Gastrocnemius medialis (tissue), 4 donors: ENCODE data around the gene TRHDE. TPM values are rescaled to one million over a fixed set of nuclear protein-coding genes. Genes with fewer than 3 reads are reported as not detected.

Experiments used
- ATAC-seq, 2 donors: fragments of 150-250 bp; one replicate each; pipeline ENCODE4 v1.9.1; 2016
- DNase-seq, 2 donors: peaks; one replicate each; pipeline ENCODE4 v3.0.0-alpha.2; 2019
- H3K27ac ChIP-seq, 4 donors: fragments of 200-600 bp; sonication (generic); 1 replicate in 1 of 4; 2 replicates in 3 of 4; pipeline ENCODE4 v1.5.1; 2016 to 2018; ENCODE audit warnings: mild to moderate bottlenecking in 2 of 4, moderate library complexity in 1 of 4
- H3K27me3 ChIP-seq, 3 donors: fragments of 200-600 bp; sonication (generic) in 2 of 3; 1 replicate in 1 of 3; 2 replicates in 2 of 3; pipeline versions ENCODE4 v1.5.1 to v1.6.0; 2016 to 2019; ENCODE audit warnings: mild to moderate bottlenecking in 1 of 3, moderate library complexity in 1 of 3
- H3K36me3 ChIP-seq, 2 donors: fragments of 200-600 bp; sonication (generic) in 1 of 2; one replicate each; pipeline ENCODE4 v1.5.1; 2017 to 2018
- H3K4me1 ChIP-seq, 2 donors: fragments of 200-600 bp; sonication (generic) in 1 of 2; one replicate each; pipeline ENCODE4 v1.5.1; 2016 to 2017; ENCODE audit warnings: mild to moderate bottlenecking in 2 of 2
- H3K4me3 ChIP-seq, 4 donors: fragments of 200-600 bp; sonication (generic) in 3 of 4; 1 replicate in 1 of 4; 2 replicates in 3 of 4; pipeline ENCODE4 v1.5.1; 2016 to 2019; ENCODE audit warnings: mild to moderate bottlenecking in 2 of 4
- H3K9me3 ChIP-seq, 3 donors: fragments of 200-600 bp; sonication (generic) in 2 of 3; 1 replicate in 1 of 3; 2 replicates in 2 of 3; pipeline ENCODE4 v1.5.1; 2016 to 2019
- POLR2A ChIP-seq, 2 donors: fragments of 450-650 bp; IDR thresholded peaks; one replicate each; pipeline ENCODE4 v1.6.1; 2017; ENCODE audit warnings: antibody characterized with exemption in 2 of 2, mild to moderate bottlenecking in 2 of 2, moderate library complexity in 2 of 2
- in situ Hi-C, 4 donors: fragments of 200-750 bp; cut with MboI; loops; one replicate each; pipeline versions ENCODE4 v1.15.0 to v1.8.0; 2017; ENCODE audit warnings: low sequenced_read_pairs in 4 of 4
- intact Hi-C: fragments of 100-400 bp; cut with DNase I; formaldehyde crosslinking; loops from one replicate; pipeline ENCODE4 v1.15.1; 2023; ENCODE audit warnings: low total_unique reads
- total RNA-seq, 4 donors: library from RNA; depleted of rRNA; stranded (reverse); fragments of >200 nt; gene quantifications; one replicate each; pipeline versions ENCODE4 v1.1.0 to v1.2.3, GENCODE V29; 2016
- TF ChIP-seq, protein P1 (sequence below), 5 experiments: fragments of 450-650 bp in 3 of 5; fragments of 200-600 bp in 2 of 5; sonication (generic) in 2 of 5; IDR thresholded peaks in 4 of 5; conservative IDR thresholded peaks in 1 of 5; 1 replicate in 4 of 5; 2 replicates in 1 of 5; pipeline ENCODE4 v1.5.1; 2016 to 2019; ENCODE audit warnings: antibody characterized with exemption in 5 of 5, mild to moderate bottlenecking in 3 of 5, moderate library complexity in 3 of 5

TRHDE gene
- total RNA-seq, 4 donors from 2014 or later = 0.17 to 3.4 (median 0.88) TPM

DNA sequence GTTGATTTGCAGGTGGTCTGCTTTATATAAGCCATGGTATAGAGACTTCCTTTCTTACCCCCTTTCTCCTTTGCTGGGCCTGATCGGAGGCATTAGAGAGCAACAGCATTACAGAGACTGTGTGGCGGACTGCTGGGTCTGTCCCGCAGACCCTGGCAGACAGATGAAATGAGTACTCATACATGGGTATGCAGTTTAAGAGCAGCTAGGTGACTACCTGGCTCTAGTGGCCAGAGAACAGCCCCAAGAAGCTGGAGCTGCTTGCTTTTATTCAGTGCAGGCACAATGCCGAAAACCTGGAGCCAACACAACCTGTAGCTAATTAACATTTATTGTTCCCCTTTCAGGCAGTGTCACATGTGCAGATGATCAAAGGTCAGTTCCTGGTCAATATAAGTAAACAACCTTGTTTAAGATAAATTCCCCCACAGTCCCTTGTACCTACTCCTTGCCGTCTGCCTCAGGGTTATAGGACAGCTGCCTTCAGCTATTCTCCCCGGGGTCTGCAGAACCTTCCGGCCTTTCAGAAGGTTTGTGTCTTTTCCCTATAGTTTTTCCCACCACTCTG lies 160.0 kb downstream of the TRHDE start:
- DNase-seq = no peak
- H3K4me3 ChIP-seq = no peak overlapping the region
- no peak overlapping the region for H3K27ac ChIP-seq
- no peaks in the 10 kb centered on the region for H3K9me3 ChIP-seq
- ATAC-seq = no peak
- H3K36me3 ChIP-seq = no peaks in the 10 kb centered on the region
- in situ Hi-C loops = no loop called here
- TF ChIP-seq POLR2A (IDR thresholded peaks at IDR 0.05) = no peak
- TF ChIP-seq, protein P1, sequence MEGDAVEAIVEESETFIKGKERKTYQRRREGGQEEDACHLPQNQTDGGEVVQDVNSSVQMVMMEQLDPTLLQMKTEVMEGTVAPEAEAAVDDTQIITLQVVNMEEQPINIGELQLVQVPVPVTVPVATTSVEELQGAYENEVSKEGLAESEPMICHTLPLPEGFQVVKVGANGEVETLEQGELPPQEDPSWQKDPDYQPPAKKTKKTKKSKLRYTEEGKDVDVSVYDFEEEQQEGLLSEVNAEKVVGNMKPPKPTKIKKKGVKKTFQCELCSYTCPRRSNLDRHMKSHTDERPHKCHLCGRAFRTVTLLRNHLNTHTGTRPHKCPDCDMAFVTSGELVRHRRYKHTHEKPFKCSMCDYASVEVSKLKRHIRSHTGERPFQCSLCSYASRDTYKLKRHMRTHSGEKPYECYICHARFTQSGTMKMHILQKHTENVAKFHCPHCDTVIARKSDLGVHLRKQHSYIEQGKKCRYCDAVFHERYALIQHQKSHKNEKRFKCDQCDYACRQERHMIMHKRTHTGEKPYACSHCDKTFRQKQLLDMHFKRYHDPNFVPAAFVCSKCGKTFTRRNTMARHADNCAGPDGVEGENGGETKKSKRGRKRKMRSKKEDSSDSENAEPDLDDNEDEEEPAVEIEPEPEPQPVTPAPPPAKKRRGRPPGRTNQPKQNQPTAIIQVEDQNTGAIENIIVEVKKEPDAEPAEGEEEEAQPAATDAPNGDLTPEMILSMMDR (IDR thresholded peaks at IDR 0.05 in 4 of 5, conservative IDR thresholded peaks at IDR 0.05 in 1 of 5) = no peak
- H3K4me1 ChIP-seq = no peaks in the 10 kb centered on the region
- intact Hi-C loops = no loop called here
- H3K27me3 ChIP-seq = no peaks in the 10 kb centered on the region

GRCh38 chr12:72433298-72433697 lies 161.1 kb downstream of the TRHDE start:
- DNase-seq = no peak
- H3K27me3 ChIP-seq = no peaks in the 10 kb centered on the region
- H3K4me3 ChIP-seq = no peak overlapping the region
- H3K4me1 ChIP-seq = no peaks in the 10 kb centered on the region
- no peaks in the 10 kb centered on the region for H3K36me3 ChIP-seq
- no peaks in the 10 kb centered on the region for H3K9me3 ChIP-seq
- no peak overlapping the region for H3K27ac ChIP-seq
- in situ Hi-C loops = no loop called here
- ATAC-seq = no peak
- TF ChIP-seq, protein P1 (IDR thresholded peaks at IDR 0.05 in 4 of 5, conservative IDR thresholded peaks at IDR 0.05 in 1 of 5) = no peak
- TF ChIP-seq POLR2A (IDR thresholded peaks at IDR 0.05) = no peak
- intact Hi-C loops = no loop called here

DNA sequence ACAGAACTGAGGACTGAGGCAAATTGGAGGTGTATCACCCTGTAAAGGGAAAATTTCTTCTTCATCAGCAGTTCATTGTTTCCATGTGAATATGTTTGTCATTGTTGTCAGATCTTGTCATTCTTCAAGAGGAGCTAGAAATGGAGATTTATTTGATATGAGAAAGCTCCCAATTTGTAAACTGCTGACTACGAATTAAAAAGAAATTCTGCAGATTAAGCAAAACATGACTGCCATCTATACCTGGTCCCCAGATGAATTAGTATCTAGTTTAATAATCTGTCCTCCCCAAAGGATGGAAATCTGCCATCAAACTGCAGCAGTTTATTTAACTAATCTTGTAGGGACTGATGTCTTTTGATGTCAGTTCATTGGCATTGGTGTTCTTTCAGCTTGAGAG lies 162.8 kb downstream of the TRHDE start:
- Histone ChIP-seq H3K27ac (no peak overlapping the region), H3K4me1 (no peaks in the 10 kb centered on the region), H3K9me3 (no peaks in the 10 kb centered on the region), H3K4me3 (no peak overlapping the region), H3K36me3 (no peaks in the 10 kb centered on the region), H3K27me3 (no peaks in the 10 kb centered on the region)
- DNase-seq = no peak
- intact Hi-C loops (no loop called here), in situ Hi-C loops (no loop called here)
- ATAC-seq = no peak
- TF ChIP-seq, protein P1 (IDR thresholded peaks at IDR 0.05 in 4 of 5, conservative IDR thresholded peaks at IDR 0.05 in 1 of 5) = no peak
- no peak for TF ChIP-seq POLR2A (IDR thresholded peaks at IDR 0.05)

DNA sequence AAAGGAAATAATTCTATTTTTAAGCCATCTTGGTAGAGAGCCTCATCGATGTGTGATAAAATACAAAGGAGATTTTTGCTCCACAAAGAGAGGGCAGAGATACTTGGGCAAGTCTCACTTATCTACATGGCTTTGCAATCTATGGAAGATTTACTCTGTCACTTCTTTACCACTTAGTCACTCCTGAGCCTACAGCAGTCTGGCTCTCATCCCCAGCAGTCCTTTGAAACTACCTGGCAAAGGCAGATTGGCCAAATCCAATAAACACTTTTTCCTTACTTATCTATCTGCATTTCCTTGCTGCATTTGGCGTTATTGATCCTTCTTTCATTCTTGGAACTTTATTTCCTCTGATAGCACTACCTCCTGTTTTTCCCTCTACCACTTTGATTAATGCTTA lies 170.0 kb downstream of the TRHDE start:
- in situ Hi-C loops = no loop called here
- H3K27ac ChIP-seq = no peak overlapping the region
- ATAC-seq = no peak
- no peak for TF ChIP-seq POLR2A (IDR thresholded peaks at IDR 0.05)
- TF ChIP-seq, protein P1 (IDR thresholded peaks at IDR 0.05 in 4 of 5, conservative IDR thresholded peaks at IDR 0.05 in 1 of 5) = no peak
- DNase-seq = no peak
- H3K9me3 ChIP-seq = no peaks in the 10 kb centered on the region
- intact Hi-C loops = no loop called here
- no peak overlapping the region for H3K4me3 ChIP-seq
- H3K27me3 ChIP-seq = no peaks in the 10 kb centered on the region
- H3K36me3 ChIP-seq = no peaks in the 10 kb centered on the region
- no peaks in the 10 kb centered on the region for H3K4me1 ChIP-seq

GRCh38 chr12:72444125-72444524 lies 172.0 kb downstream of the TRHDE start:
- ATAC-seq = no peak
- in situ Hi-C loops (no loop called here), intact Hi-C loops (no loop called here)
- Histone ChIP-seq H3K27me3 (no peaks in the 10 kb centered on the region), H3K36me3 (no peaks in the 10 kb centered on the region), H3K4me1 (no peaks in the 10 kb centered on the region), H3K4me3 (no peak overlapping the region), H3K27ac (no peak overlapping the region), H3K9me3 (no peaks in the 10 kb centered on the region)
- no peak for DNase-seq
- TF ChIP-seq, protein P1 (IDR thresholded peaks at IDR 0.05 in 4 of 5, conservative IDR thresholded peaks at IDR 0.05 in 1 of 5) = no peak
- no peak for TF ChIP-seq POLR2A (IDR thresholded peaks at IDR 0.05)
